ENCODE measurements around the gene SFXN2.

DNA sequence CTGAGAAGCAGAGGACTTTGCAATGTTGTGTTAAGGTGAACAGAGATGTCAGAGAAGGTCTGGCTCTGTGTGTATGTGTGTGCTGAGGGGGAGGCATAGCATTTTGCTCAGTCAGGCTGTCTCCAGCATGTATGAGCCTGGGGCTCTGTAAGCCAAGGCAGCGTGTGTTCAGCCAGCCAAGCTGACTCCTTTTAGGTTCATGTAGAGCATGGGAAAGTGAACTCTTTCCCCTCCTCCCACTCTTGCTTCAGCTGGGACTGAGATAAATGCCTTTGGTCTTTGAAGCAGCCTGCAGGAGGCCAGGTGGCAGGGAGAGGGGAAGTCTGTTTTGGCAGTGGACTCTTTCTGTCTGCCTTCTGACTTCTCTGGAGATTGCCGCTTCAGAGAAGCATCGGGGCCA is 3.8 kb downstream of the SFXN2 start:
- TF ChIP-seq, protein P1, sequence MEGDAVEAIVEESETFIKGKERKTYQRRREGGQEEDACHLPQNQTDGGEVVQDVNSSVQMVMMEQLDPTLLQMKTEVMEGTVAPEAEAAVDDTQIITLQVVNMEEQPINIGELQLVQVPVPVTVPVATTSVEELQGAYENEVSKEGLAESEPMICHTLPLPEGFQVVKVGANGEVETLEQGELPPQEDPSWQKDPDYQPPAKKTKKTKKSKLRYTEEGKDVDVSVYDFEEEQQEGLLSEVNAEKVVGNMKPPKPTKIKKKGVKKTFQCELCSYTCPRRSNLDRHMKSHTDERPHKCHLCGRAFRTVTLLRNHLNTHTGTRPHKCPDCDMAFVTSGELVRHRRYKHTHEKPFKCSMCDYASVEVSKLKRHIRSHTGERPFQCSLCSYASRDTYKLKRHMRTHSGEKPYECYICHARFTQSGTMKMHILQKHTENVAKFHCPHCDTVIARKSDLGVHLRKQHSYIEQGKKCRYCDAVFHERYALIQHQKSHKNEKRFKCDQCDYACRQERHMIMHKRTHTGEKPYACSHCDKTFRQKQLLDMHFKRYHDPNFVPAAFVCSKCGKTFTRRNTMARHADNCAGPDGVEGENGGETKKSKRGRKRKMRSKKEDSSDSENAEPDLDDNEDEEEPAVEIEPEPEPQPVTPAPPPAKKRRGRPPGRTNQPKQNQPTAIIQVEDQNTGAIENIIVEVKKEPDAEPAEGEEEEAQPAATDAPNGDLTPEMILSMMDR (IDR thresholded peaks at IDR 0.05; ENCODE audit: poor library complexity): no peak
- no peak for TF ChIP-seq EZH2phosphoT487 (IDR thresholded peaks at IDR 0.05; ENCODE audit: low read depth, severe bottlenecking, unreplicated experiment)

Data from hepatocyte (in vitro differentiated cells).